ENCODE results near the gene FAM9A. TPM values are rescaled to one million over a fixed set of nuclear protein-coding genes. Genes with fewer than 3 reads are reported as not detected.

Gene FAM9A
- total and polyA plus RNA-seq, 2 of the 8 experiments (the other 6 are each of a cell fraction or from before 2014, with no cell fraction given): not detected

GRCh38 chrX:8832582-8833378 is 31.6 kb upstream of the FAM9A start (continued):
- no peak for TF ChIP-seq EP300 (IDR thresholded peaks at IDR 0.05; ENCODE audit: borderline replicate concordance in 1 of 2, low read depth in 2 of 2, low read length in 2 of 2)
- TF ChIP-seq ZNF274 (IDR thresholded peaks at IDR 0.05; ENCODE audit: borderline replicate concordance, extremely low read depth, low read length): no peak
- no peak for TF ChIP-seq TCF12 (IDR thresholded peaks at IDR 0.05; ENCODE audit: low read depth, low read length)

All from H1 (cell line).